ENCODE results near the gene SUCO. TPM values are rescaled to one million over a fixed set of nuclear protein-coding genes. Genes with fewer than 3 reads are reported as not detected.

Gene SUCO
- total RNA-seq, 1 donor from 2014 or later = 17.1 TPM

GRCh38 chr1:172517081-172517480 lies 15.9 kb upstream of the SUCO start:
- no peak for DNase-seq (ENCODE audit: low read depth, low spot score)

- DNase-seq (ENCODE audit: low read depth, low spot score) = no peak
Observed at GRCh38 chr1:172517545-172517944, 15.4 kb upstream of the SUCO start.

GRCh38 chr1:172529304-172529703 lies 3.6 kb upstream of the SUCO start:
- no peak for DNase-seq (ENCODE audit: low read depth, low spot score)

- no peak for DNase-seq (ENCODE audit: low read depth, low spot score)
Observed at GRCh38 chr1:172530000-172530399, 3.0 kb upstream of the SUCO start.

GRCh38 chr1:172531412-172532182 lies 1.4 kb upstream of the SUCO start:
- no peak for DNase-seq (ENCODE audit: low read depth, low spot score)

- DNase-seq (ENCODE audit: low read depth, low spot score) = peak; percentile 97
Observed at GRCh38 chr1:172532183-172532699, 709 bp upstream of the SUCO start.

GRCh38 chr1:172533513-172534151 lies 682 bp downstream of the SUCO start:
- DNase-seq (ENCODE audit: low read depth, low spot score) = no peak

- DNase-seq (ENCODE audit: low read depth, low spot score) = no peak
Observed at GRCh38 chr1:172536256-172536655, 3.3 kb downstream of the SUCO start.

GRCh38 chr1:172537366-172537765 lies 4.4 kb downstream of the SUCO start:
- no peak for DNase-seq (ENCODE audit: low read depth, low spot score)

- no peak for DNase-seq (ENCODE audit: low read depth, low spot score)
Observed at GRCh38 chr1:172537827-172538391, 5.0 kb downstream of the SUCO start.

- DNase-seq (ENCODE audit: low read depth, low spot score) = no peak
Observed at GRCh38 chr1:172540635-172541034, 7.7 kb downstream of the SUCO start.

GRCh38 chr1:172544481-172545104 lies 11.6 kb downstream of the SUCO start:
- DNase-seq (ENCODE audit: low read depth, low spot score) = no peak

GRCh38 chr1:172545396-172546004 lies 12.6 kb downstream of the SUCO start:
- DNase-seq (ENCODE audit: low read depth, low spot score) = no peak

- no peak for DNase-seq (ENCODE audit: low read depth, low spot score)
Observed at GRCh38 chr1:172547071-172547470, 14.1 kb downstream of the SUCO start.

- DNase-seq (ENCODE audit: low read depth, low spot score) = no peak
Observed at GRCh38 chr1:172549621-172550280, 16.8 kb downstream of the SUCO start.

GRCh38 chr1:172551279-172551678 lies 18.3 kb downstream of the SUCO start:
- no peak for DNase-seq (ENCODE audit: low read depth, low spot score)

GRCh38 chr1:172554915-172555314 lies 22.0 kb downstream of the SUCO start:
- DNase-seq (ENCODE audit: low read depth, low spot score) = no peak

- no peak for DNase-seq (ENCODE audit: low read depth, low spot score)
Observed at GRCh38 chr1:172556461-172556860, 23.5 kb downstream of the SUCO start.

- DNase-seq (ENCODE audit: low read depth, low spot score) = no peak
Observed at GRCh38 chr1:172557270-172557669, 24.3 kb downstream of the SUCO start.

GRCh38 chr1:172559572-172560210 lies 26.7 kb downstream of the SUCO start:
- no peak for DNase-seq (ENCODE audit: low read depth, low spot score)

- DNase-seq (ENCODE audit: low read depth, low spot score) = no peak
Observed at GRCh38 chr1:172561252-172561651, 28.3 kb downstream of the SUCO start.
